ENCODE results near the gene JAZF1.

JAZF1 gene

DNA sequence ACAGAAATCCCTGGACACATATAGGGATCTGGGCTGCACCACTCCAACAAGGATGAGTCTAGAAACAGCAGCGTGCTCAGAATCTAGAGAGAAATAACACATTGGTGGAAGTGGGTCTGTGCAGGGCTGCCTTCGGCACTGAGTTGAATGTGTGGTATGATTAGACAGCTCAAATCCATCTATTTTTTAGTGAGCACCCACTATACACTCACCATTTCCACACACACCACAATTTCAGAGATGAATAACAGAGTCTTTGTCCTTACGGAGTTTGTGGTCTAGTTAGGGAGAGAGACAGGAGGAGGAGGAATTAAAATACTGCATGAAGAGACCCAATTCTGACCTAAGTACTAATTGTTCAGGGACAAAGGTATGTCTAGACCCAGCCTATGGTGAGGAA, 44.2 kb downstream of the JAZF1 start:
- no peak for DNase-seq (ENCODE audit: low read depth, low spot score)

DNA sequence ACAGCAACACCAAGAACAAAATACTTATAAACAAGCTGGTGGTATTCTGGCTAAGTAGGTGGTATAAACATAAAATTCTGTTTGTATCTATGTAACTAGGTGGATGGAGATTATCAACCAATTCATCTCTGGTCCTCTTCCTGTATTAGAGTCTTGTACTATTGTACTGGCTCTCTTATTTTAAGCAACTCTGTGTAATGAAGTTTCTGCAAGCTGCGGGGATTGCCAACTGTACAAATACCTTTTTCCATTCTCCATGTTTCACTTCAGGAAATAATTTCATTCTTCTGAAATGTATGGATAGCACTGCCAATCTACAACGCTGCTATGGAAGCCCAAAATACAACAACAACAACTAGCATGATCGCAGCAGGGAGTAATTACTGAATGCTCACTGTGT, 44.8 kb downstream of the JAZF1 start:
- DNase-seq (ENCODE audit: low read depth, low spot score), result no peak

DNA sequence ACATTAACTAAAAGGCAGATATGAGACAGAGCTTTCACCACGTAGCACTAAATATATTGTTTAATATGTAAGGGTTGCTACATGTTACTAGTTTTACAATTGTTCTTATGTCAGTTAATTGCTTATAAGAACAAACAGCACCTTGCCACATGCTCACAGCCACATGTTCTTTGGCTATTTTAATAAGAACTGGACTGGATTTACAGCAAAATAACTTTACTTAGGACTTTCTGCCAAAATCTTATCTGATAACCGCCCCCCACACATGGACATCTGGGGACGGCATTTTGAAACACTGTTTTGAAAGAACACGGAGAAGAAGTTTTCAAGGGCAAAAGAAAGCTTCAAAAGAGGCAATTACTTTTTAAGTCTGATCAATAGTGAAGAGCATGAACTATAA, 45.3 kb downstream of the JAZF1 start:
- no peak for DNase-seq (ENCODE audit: low read depth, low spot score)

DNA sequence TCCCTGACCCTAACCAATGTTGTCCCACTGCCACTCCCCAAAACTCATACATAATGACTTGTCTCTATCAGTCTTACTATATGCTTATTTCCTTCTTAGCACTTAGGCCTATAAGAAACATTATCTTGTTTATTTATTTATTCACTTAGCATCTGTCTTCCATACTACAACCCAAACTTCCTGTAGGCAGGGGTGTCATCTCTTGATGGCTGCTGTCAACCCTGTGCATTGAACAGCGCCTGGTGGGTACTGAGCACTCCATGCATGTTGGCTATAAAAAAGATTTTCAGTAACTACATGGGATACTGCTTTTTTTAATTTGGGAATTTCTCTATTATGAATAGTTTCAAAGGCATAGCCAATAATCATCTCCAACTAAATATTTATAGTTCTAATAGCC, 46.7 kb downstream of the JAZF1 start:
- no peak for DNase-seq (ENCODE audit: low read depth, low spot score)

DNA sequence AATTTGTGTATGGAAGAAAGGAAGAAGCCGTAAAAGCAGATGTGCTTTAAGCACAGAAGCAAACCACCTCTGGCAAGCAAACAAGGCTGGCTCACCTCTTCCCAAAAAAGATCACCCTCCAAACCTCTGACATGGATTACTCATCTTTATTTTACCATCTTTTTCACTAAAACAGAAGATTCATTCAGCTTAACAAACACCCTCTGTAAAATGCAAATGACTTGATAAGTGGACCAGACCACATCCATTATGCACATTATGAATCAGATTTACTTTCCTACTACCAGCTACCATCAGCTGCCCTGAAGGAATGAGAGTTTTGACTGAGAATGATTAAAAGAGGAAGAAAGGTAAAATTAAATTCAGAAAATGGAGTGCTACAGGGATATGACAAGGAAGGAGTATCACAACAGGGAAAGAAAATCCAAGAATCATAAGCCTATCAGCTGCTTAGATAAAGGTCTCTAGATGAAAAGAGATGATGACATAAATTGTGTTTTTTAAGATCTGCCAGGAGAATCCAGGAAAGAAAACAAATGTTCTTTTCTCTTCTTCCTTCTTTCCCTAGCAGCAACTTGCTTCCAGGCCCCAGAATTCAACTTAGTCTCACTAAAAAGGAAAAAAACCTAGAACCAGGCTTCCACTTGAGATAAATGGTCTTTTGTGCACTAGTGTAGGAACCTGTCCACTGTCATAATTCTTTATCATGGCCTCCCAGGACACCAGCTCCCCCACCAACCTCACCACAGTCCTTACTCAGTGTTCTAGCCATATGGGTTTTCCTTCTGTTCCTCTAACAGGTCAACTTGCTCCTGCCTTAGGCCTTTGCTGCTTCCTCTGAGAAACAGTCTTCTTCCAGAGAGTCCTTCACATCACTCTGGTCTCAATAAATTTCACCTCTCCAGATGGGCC, 47.4 kb downstream of the JAZF1 start:
- no peak for DNase-seq (ENCODE audit: low read depth, low spot score)

DNA sequence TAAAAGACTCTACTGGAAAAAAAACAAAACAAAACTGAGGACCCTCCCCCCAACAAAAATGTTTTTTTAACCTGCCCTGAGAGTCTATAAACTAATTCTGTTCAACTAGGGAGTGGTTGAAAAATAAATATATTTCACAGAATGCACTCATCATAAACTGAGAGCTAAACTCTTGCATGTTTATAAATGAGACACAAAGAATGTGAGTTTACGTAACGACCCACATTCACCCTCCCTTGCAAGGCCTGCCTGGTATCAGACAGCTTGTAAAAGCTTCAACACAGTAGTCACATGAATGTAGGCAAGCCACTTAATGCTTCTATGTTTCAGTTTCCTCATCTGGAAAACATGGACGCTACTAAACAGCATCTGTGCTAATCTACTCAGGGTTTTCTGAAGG, 50.3 kb downstream of the JAZF1 start:
- DNase-seq (ENCODE audit: low read depth, low spot score), result no peak

DNA sequence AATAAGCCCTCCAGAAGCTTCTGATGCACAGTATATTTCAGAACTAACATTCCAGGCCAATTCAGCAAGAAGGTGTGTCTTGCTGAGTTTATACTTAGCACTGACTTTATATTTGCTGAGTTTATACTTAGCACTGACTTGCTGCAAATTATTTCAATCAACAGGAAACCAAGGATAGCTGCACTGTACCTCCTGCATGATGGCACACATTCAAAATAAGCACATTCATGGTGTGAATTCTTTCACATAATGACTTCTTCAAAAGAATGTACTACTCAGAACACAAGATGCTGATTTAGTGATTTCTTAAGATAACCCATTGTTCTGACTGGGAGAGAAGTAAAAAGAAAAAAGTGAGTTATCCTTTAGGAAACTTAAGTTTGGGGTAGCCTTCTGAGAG, 52.0 kb downstream of the JAZF1 start:
- no peak for DNase-seq (ENCODE audit: low read depth, low spot score)

DNA sequence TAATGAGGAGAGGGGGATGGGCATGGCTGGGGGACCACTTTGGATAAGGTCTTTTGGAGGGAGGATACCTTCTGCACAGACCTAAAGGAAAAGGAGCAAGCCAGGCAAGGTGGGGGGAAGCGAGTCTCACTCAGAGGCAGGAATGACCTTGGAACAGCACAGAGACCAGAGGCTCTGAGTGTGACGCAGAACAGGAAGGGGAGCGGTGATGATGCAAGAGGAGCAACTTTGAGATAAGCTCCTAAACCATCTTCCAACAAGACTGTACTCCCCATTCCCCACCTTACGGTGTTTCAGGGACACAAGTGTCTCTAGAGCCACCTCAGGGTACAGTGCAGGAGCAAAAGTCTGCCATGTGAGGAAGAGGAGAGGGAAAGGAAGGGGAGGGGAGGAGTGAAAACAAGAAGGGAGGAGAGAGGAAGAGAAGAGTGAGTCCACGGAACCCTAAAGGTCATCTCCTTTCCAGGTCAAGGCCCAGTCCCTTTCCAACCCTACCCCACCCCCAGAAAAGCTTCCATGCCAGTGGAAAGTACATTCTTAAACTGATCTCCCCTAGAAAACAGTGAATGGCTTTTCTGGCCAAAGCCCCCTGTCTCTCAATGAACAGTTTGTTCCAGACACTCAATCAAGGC, 54.1 kb downstream of the JAZF1 start:
- no peak for DNase-seq (ENCODE audit: low read depth, low spot score)

DNA sequence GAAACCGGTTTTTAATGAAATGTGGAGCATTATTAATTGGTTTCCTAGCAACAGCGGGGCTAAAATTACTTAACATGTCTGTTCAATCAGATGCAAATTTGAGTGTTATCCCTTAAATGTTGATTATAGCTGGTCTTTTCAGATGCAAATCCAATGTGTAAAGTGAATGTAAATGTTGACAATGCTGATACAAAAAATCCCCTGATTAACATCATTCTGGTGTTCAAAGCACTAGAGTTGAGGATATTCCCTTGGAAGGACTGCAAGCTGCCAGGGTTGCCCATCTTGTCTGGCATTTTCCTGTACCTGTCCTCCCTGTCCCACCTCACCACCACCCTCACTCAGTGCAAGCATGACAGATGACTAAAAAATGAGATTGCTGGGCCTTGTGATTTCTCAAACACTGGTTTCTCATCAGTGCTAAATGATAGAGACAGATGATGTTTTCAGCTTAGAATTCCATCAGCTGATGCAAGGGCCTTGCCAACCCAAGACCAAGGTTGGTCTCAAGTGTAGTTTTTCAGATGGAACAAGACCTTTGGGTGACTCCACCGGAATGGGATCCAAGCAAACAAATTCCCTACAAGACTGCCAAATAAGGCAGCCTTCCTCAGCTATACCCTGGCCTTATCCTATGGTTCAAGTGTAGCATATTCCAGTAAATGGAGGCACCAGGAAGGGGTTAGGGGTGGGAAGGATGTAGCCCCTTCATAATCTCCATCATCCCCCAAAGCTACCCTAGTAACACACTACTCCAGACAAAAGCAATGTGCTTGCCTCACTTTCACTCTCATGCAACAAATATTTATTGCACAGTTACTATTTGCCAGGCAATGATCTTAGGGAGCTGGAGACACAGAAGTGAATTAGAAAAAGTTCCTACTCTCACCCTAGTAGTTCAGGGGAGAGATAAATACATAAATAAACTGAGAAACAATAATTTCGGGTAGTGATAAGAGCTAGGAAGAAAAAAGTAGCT, 54.9 kb downstream of the JAZF1 start:
- no peak for DNase-seq (ENCODE audit: low read depth, low spot score)

DNA sequence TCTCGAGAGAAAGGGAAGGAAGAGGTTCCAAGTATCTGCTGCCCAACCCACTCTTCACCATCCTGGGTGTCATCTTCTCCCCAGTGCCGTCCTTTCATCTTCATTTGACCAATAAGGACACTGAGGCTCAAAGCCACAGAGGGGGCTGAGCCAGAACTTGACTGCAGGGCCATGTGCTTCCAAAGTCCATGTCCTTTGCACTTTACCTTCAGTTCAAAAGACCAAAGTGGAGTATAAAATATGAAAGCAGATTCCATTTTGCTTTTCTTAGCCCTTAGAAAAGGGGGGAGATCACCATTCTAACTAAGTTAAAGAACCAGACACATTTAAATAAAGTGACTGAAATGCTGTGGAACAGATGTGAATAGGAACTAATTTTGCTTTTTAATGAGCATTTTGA, 56.2 kb downstream of the JAZF1 start:
- no peak for DNase-seq (ENCODE audit: low read depth, low spot score)

DNA sequence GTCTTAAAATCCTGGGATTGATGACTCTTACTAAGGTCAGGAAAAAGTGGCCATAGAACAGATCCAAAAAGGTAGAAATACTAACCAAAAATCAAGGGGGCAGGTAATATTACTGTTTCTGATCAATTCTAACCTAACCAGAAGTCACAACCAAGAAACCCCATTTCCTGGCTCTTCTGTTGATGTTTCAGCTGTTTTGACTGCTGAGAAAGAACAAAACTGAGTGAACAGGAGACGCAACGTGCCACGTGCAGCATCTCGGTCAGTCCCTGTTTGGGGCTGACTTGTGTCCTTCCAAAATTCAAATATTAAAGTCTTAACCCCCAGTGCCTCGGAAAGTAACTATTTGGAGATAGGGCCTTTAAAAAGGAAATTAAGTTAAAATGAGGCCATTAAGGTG, 56.8 kb downstream of the JAZF1 start:
- DNase-seq (ENCODE audit: low read depth, low spot score), result no peak

DNA sequence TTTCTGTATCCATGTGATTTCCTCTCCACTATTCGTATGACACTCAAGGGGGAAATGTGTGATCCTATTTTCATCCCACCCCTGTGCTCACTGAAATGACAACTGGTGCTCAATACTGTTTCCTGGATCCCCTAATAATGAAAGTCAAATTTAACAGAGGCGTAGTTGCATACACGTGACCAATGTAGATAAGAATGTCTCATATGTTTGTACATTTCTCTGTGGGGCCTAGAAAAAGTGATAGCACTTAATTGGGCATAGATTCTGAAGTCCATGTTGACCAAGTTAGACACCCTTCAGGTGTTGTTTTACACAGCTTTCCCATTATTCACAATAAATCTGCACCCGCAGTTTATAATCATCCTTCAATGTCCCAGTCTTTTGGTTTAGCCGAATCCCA, 59.1 kb downstream of the JAZF1 start:
- no peak for DNase-seq (ENCODE audit: low read depth, low spot score)

DNA sequence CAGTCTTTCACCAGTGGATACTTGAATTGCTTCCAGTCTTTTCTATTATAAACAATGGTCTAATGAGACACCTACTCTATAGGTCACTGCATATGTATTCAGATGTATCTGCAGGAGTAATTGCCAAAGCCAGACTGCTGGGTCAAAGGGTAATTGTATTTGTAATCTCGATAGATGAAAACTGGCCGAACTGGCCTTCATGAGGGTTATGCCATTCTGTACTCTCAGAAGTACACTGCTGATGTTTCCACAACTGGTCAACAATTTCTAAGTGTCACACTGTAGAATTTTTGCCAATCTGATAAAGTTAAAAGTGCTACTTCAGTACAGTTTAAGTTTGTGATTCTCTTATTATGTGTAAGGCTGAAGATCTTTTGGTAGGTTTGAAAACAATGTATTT, 64.6 kb downstream of the JAZF1 start:
- DNase-seq (ENCODE audit: low read depth, low spot score), result no peak

DNA sequence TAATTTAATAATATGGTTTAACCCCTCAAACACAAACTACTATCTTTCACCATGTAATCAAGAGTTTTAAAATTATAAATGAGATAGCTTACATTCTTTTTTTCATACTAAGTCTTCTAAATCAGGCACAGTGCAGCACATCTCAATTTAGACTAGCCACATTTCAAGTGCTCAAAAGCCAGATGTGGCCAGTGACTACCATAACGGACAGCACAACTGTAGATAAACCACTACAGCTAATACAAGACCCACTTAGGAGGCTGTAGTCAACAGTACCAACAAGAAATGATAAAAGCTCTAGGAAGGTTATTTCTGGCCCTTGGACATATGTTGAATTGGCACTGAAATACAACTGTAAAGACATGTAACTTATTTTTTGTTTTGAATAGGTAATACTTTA, 65.3 kb downstream of the JAZF1 start:
- DNase-seq (ENCODE audit: low read depth, low spot score), result no peak

DNA sequence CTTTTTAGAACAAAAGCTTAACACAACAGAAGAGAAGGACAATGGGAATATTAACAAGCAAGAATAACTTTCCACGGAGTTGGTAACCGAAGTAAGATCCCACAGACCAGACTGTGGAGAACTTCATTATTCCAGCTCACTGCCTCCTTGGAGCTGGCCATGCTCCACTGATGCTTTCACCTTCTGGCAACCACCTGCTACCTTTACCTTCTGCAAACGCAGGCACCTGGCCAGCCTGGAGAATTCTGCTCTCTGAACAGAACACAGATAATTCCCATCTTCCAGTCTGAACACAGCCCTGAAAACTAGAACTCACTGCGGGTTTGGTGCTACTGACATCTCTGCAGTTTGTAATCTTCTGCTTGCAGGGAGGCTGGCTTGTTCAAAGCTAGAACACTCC, 66.5 kb downstream of the JAZF1 start:
- DNase-seq (ENCODE audit: low read depth, low spot score), result no peak

DNA sequence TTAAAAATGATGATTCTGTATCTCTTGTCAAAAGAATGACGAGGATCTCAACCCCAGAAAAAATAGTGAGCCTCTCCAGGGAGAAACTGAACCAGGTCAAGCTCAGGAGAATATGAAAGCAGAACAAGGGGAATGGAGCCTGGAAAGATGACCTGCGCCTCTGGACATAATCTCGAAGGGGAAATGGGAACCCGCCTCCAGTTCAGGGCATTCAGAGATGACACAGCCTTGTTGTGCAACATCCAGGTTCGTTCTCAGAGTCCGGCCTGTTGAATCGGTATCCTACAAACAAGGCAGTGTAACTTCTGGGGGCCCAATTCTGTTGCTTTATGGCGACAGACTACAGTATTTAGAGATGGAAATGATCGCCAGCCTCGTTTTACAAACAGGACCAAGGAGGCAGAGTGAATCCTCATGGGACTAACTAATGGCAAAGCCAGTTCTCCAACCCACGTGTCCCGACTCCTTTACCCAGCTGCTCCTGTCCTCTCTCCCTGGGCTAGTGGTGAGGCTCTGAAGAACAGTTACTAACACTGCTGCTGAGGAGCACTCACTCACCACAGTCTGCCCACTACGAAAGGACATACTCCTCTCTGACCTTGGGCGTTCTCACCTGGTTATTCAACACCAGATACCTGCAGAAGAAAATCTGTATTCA, 67.6 kb downstream of the JAZF1 start:
- DNase-seq (ENCODE audit: low read depth, low spot score), result no peak

DNA sequence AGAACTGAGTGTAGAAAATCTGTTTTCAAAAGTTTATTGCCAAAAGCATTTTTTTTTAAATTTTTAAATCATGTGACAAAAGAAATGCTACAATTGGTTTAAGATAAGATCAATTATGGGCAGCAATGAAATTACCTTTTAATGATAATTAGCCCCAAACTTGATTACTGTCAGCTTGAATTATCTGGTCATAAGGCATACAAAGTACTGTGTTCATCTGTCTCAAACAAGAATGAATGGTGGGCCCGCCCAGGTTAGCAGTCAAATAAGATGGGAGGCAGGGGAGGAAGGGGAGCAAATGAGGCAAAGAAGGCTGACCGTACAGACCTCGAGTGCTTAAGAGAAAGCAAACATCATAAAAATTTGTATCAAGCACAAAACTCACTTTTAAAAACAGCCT, 68.1 kb downstream of the JAZF1 start:
- no peak for DNase-seq (ENCODE audit: low read depth, low spot score)

DNA sequence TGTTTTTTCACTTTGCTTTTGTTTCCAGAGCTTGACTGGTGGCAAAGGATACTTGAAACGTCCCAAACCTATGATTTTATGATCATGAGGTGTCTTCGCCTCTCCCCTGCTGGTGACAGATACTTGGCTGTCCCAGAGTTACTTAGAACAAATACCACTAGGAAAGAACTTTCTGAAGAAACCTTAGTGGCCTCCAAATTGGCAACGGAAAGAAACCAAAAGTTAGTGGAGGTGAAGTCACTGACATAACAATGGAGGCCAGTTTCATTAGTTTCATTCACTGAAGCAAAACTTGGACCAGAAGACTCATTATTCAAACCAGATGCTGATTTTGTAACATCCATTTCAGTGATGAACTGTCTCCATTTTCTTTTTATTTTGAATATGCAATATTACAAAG, 68.6 kb downstream of the JAZF1 start:
- DNase-seq (ENCODE audit: low read depth, low spot score), result no peak

DNA sequence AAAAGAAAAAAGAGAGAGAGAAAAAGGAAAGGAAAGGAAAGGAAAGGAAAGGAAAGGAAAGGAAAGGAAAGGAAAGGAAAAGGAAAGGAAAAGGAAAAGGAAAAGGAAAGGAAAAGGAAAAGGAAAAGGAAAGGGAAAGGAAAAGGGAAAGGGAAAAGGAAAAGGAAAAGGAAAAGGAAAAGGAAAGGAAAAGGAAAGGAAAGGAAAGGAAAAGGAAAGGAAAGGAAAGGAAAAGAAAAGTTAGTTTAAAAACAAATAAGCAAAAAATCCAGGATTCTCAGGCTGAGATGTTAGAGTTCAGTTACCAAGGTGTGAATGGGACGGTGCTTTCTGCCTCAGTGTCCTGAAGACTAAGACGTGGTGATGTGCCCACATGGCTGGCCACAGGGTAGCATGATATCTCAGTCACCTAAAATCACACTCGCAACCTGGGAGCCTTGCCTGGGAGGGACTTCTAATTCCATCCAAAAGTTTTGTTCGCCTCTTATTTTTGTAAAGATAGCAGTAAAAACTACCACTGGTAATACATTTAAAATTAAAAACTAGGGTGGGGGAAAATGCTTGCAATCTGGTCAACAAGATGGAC, 70.1 kb downstream of the JAZF1 start:
- no peak for DNase-seq (ENCODE audit: low read depth, low spot score)

DNA sequence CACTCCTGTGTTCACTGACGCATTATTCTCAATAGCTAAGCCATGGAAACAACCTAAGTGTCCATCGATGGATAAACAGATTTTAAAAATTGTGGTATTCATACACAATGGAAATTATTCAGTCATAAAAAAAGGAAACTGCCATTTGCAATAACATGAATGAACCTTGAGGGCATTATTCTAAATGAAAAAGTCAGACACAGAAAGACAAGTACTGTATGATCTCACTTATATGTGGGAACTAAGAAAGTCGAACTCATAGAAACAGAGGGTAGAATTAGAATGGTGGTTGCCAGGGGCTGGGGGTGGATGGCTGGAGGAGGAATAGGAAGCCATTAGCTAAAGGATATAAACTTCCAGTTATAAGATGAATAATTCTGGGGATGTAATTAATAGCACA, 71.8 kb downstream of the JAZF1 start:
- no peak for DNase-seq (ENCODE audit: low read depth, low spot score)

DNA sequence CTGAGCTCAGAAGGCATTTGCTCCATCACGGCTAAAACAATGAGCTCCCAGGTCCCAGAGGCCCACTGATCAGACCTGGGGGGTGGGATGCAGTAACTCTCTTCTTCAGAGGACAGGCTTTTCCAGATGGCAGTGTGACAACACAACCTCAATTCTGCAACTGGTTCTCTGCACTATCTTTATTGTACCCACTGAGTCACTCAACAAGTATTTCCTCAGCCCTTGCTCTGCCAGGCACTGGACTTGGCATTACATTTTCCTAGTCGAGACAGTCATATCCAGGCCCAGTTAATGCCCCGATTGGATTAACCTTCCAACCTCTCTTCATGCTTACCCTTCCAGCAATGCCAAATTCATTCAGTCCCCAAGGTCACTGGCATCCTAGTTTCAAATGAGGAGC, 72.6 kb downstream of the JAZF1 start:
- DNase-seq (ENCODE audit: low read depth, low spot score), result no peak
